Thyroid gland (tissue), 4 donors: ENCODE data around the gene AHR. TPM values are rescaled to one million over a fixed set of nuclear protein-coding genes. Genes with fewer than 3 reads are reported as not detected.

Experiments used
- DNase-seq, 2 donors: peaks; one replicate each; pipeline ENCODE4 v3.0.0-alpha.2; 2019
- H3K27ac ChIP-seq, 3 donors: fragments of 200-600 bp; sonication (generic); 1 replicate in 2 of 3; 2 replicates in 1 of 3; pipeline ENCODE4 v1.5.1; 2016 to 2019; ENCODE audit warnings: mild to moderate bottlenecking in 1 of 3, moderate library complexity in 1 of 3
- H3K27me3 ChIP-seq: fragments of 200-600 bp; sonication (generic); one replicate; pipeline ENCODE4 v1.5.1; 2019
- H3K36me3 ChIP-seq, 2 donors: fragments of 200-600 bp; sonication (generic); one replicate each; pipeline ENCODE4 v1.5.1; 2016 to 2019
- H3K4me1 ChIP-seq, 2 donors: fragments of 200-600 bp; sonication (generic); one replicate each; pipeline ENCODE4 v1.5.1; 2017 to 2019
- H3K4me3 ChIP-seq, 3 donors: fragments of 200-600 bp; sonication (generic); replicated peaks in 1 of 3; 1 replicate in 2 of 3; 2 replicates in 1 of 3; pipeline ENCODE4 v1.5.1; 2016; ENCODE audit warnings: mild to moderate bottlenecking in 1 of 3
- H3K9me3 ChIP-seq: fragments of 200-600 bp; sonication (generic); one replicate; pipeline ENCODE4 v1.5.1; 2017
- POLR2A ChIP-seq, 2 donors: fragments of 450-650 bp; IDR thresholded peaks; one replicate each; pipeline ENCODE4 v1.6.1; 2017; ENCODE audit warnings: antibody characterized with exemption in 2 of 2, mild to moderate bottlenecking in 2 of 2, moderate library complexity in 1 of 2
- WGBS, 2 donors: methylation state at CpG; one replicate each; pipeline ENCODE4 v1.1.5; 2017; 5-methylcytosine and 5-hydroxymethylcytosine counted together
- intact Hi-C: fragments of 100-400 bp; cut with DNase I; formaldehyde crosslinking; loops from one replicate; pipeline ENCODE4 v1.15.1; 2023
- total RNA-seq, 4 donors: library from RNA; depleted of rRNA; stranded (reverse); fragments of >200 nt; gene quantifications; one replicate each; pipeline ENCODE4 v1.2.3, GENCODE V29; 2016
- TF ChIP-seq, protein P1 (sequence below), 6 experiments: fragments of 200-600 bp in 3 of 6; fragments of 450-650 bp in 3 of 6; sonication (generic) in 3 of 6; IDR thresholded peaks; one replicate each; pipeline ENCODE4 v1.5.1; 2016 to 2019; ENCODE audit warnings: antibody characterized with exemption in 6 of 6, mild to moderate bottlenecking in 2 of 6, inconsistent platforms in 1 of 6, moderate library complexity in 1 of 6

The AHR gene
- total RNA-seq, 4 donors from 2014 or later, result 68.3 to 127 (median 84.7) TPM

DNA sequence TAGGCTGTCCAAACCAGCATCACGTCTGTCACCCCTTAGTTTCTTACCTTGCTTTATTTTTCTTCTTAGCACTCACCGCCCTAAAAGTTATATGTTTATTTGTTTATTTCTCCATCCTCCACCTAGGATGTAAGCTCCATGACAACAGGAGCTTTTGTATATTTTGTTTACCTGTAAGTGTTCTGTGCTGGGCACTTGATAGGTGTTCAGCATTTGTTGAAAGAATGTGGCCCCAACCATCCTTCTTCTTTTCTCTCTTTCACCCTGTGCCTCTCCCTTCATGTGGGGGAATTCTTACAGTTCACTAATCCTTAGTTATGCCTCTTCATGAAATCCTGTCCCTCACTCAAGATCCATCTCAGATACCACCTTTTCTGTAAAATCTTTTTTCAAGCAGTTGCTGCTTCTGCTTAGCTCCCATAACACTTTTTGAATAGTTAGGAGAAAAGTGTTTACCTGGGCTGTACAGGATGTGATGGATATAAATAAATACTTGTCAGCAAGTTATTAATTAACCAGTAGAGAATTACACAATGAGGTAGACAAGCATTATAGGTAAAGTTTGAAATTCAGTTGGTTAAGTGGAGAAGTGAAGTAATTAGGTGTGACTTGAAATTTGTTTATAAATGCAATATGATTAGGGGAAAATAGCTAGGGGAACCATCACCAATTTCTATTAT, 9.7 kb downstream of the AHR start:
- intact Hi-C loops, result loop anchor here (10.0 kb wide), 1 partner anchor 383 kb away; no protein-coding TSS in a partner anchor
- H3K9me3 ChIP-seq, result no peaks in the 10 kb centered on the region
- 81 to 83% methylated on average over 2 of the region's 2 CpGs for WGBS, 2 donors
- no peaks in the 10 kb centered on the region for H3K27me3 ChIP-seq
- TF ChIP-seq POLR2A (IDR thresholded peaks at IDR 0.05), result no peak
- TF ChIP-seq, protein P1, sequence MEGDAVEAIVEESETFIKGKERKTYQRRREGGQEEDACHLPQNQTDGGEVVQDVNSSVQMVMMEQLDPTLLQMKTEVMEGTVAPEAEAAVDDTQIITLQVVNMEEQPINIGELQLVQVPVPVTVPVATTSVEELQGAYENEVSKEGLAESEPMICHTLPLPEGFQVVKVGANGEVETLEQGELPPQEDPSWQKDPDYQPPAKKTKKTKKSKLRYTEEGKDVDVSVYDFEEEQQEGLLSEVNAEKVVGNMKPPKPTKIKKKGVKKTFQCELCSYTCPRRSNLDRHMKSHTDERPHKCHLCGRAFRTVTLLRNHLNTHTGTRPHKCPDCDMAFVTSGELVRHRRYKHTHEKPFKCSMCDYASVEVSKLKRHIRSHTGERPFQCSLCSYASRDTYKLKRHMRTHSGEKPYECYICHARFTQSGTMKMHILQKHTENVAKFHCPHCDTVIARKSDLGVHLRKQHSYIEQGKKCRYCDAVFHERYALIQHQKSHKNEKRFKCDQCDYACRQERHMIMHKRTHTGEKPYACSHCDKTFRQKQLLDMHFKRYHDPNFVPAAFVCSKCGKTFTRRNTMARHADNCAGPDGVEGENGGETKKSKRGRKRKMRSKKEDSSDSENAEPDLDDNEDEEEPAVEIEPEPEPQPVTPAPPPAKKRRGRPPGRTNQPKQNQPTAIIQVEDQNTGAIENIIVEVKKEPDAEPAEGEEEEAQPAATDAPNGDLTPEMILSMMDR (IDR thresholded peaks at IDR 0.05), result no peak
- peaks cover 22 to 26% of the 10 kb centered on the region in 2 donors for H3K4me1 ChIP-seq
- DNase-seq, result no peak
- H3K27ac ChIP-seq, result peak overlapping the region in 2 of 3 donors; percentile 51 to 71
- no peaks in the 10 kb centered on the region for H3K36me3 ChIP-seq
- H3K4me3 ChIP-seq, result no peak overlapping the region

DNA sequence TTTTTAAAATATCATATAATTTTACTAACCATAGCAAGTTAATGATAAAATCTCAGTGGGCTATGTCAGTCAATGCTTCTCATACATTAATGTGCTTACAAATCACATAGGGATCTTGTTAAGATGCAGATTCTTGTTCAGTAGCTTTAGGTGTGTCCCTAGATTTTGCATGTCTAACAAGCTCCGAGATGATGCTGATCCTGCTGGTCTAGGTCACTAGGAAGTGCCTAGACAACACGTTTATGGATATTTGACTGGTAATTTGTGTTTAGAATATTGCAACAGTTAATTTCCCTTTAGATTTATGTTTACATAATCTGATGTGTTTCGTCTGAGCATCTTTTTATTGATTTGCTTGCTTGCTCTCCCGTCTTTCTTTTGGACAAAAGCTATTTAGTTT, 12.7 kb downstream of the AHR start:
- peaks cover 14 to 19% of the 10 kb centered on the region in 2 donors for H3K4me1 ChIP-seq
- no peaks in the 10 kb centered on the region for H3K9me3 ChIP-seq
- no peaks in the 10 kb centered on the region for H3K36me3 ChIP-seq
- H3K27me3 ChIP-seq, result no peaks in the 10 kb centered on the region
- H3K4me3 ChIP-seq, result no peak overlapping the region
- intact Hi-C loops, result no loop called here
- TF ChIP-seq POLR2A (IDR thresholded peaks at IDR 0.05), result no peak
- TF ChIP-seq, protein P1 (IDR thresholded peaks at IDR 0.05), result no peak
- DNase-seq, result no peak
- 83 to 87% methylated on average over 4 of the region's 4 CpGs for WGBS, 2 donors
- no peak overlapping the region for H3K27ac ChIP-seq

DNA sequence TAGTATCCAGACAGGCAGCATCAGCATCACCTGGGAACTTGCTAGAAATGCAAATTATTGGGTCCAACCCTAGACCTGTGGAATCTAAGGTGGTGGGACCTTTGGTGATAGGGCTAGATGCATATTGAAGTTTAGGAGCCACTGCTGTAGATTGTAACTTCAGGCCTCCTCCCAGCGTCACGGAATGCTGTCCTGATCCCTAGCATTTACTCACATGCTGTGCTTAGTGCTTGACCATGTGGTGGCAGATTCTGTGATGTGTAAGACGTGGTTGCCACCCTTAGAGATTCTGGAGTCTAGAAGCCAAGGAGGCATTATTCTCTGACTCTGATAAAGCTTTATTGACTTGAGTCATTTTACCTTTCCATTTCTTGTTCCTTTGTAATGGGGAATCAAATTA, 13.5 kb downstream of the AHR start:
- no peak overlapping the region for H3K4me3 ChIP-seq
- no peaks in the 10 kb centered on the region for H3K36me3 ChIP-seq
- H3K27ac ChIP-seq, result peak overlapping the region in 1 of 3 donors; percentile 40
- H3K27me3 ChIP-seq, result no peaks in the 10 kb centered on the region
- no peaks in the 10 kb centered on the region for H3K9me3 ChIP-seq
- peaks cover 7 to 13% of the 10 kb centered on the region in 2 donors for H3K4me1 ChIP-seq
- no peak for DNase-seq
- no peak for TF ChIP-seq POLR2A (IDR thresholded peaks at IDR 0.05)
- 81 to 85% methylated on average over 3 of the region's 3 CpGs for WGBS, 2 donors
- intact Hi-C loops, result no loop called here

DNA sequence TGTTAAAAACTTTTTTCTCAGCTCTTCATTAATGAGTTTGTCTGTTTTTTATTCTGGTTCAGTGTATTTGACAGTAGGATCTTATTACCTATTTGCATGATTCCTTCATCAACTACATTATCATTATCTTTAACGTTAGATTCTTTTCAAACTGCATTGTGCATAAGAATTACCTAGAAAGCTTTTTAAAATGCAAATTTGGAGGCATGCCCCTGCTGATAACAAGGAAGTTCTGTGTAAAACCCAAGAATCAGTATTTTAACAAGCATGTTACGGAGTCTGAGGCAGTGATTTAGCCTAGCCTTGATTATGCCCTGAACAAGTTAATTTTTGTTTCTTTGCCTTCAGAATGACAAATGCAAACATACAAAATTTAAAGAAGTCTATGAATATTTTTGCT, 14.2 kb downstream of the AHR start:
- TF ChIP-seq, protein P1 (IDR thresholded peaks at IDR 0.05), result no peak
- no peak for TF ChIP-seq POLR2A (IDR thresholded peaks at IDR 0.05)
- Histone ChIP-seq H3K4me1 (peaks cover 0 to 6% of the 10 kb centered on the region in 2 donors), H3K27ac (peak overlapping the region in 1 of 3 donors; percentile 40), H3K4me3 (no peak overlapping the region), H3K27me3 (no peaks in the 10 kb centered on the region), H3K36me3 (no peaks in the 10 kb centered on the region), H3K9me3 (no peaks in the 10 kb centered on the region)
- intact Hi-C loops, result no loop called here
- DNase-seq, result no peak
- WGBS, 2 donors, result 79 to 84% methylated on average over 2 of the region's 2 CpGs

DNA sequence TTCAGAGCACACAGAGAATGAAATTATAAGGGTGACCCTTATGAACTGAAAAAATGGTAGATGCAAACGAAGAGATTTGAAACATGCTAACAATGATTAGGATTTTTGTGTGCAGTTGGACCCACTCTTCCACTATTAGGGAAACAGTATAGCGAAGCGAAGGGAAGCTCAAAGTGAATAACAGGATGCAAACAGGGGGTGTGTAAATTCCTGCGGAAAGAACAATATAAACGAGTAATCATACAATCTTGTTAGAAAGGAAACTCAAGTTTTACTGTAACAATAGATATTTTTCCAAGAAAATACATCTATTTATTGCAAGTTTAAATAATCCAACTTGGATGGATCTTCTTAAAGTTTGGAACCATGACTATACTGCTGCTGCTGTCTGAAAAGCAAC, 14.7 kb downstream of the AHR start:
- no peak overlapping the region for H3K4me3 ChIP-seq
- WGBS, 2 donors, result 67 to 82% methylated on average over 5 of the region's 5 CpGs

More for the DNA sequence above, 14.7 kb downstream of the AHR start:
- no peaks in the 10 kb centered on the region for H3K27me3 ChIP-seq
- intact Hi-C loops, result no loop called here
- H3K9me3 ChIP-seq, result no peaks in the 10 kb centered on the region
- peaks cover 0 to under 1% of the 10 kb centered on the region in 2 donors for H3K4me1 ChIP-seq
- no peaks in the 10 kb centered on the region for H3K36me3 ChIP-seq
- no peak for DNase-seq
- H3K27ac ChIP-seq, result peak overlapping the region in 1 of 3 donors; percentile 40
- TF ChIP-seq, protein P1 (IDR thresholded peaks at IDR 0.05), result no peak
- no peak for TF ChIP-seq POLR2A (IDR thresholded peaks at IDR 0.05)
